Hematopoietic multipotent progenitor cell treated with erythropoietin and hydrocortisone succinate and interleukin-3 and kit ligand, for 4 days (in vitro differentiated cells): ENCODE data around the gene IFITM5.

ENCODE experiments used
- DNase-seq: peaks from one replicate; pipeline ENCODE4 v3.0.0-alpha.2; 2015

IFITM5 gene

GRCh38 chr11:282171-282570 lies 17.2 kb downstream of the IFITM5 start:
- DNase-seq: no peak

DNA sequence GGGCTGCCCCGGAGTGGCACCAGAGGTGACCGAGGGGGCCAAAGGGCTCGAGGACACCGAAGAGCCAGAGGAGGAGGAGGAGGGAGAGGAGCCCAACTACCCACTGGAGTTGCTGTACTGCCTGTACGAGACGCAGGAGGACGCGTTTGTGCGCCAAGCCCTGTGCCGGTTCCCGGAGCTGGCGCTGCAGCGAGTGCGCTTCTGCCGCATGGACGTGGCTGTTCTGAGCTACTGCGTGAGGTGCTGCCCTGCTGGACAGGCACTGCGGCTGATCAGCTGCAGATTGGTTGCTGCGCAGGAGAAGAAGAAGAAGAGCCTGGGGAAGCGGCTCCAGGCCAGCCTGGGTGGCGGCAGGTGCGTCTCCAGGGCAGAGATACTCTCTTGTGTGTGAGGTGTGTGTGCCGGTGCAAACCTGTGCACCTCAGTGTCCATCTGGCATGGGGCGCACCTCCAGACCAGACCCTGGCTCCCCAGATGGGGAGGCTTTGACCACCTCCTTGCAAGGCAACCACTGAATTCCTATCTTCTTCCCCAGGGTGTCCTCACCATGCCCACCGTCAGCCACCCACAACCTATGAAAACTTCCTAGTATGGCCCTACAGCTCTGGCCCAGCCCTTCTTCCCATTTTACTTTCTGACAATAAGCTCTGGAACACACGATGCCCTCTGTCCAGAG lies 17.7 kb downstream of the IFITM5 start:
- no peak for DNase-seq

DNA sequence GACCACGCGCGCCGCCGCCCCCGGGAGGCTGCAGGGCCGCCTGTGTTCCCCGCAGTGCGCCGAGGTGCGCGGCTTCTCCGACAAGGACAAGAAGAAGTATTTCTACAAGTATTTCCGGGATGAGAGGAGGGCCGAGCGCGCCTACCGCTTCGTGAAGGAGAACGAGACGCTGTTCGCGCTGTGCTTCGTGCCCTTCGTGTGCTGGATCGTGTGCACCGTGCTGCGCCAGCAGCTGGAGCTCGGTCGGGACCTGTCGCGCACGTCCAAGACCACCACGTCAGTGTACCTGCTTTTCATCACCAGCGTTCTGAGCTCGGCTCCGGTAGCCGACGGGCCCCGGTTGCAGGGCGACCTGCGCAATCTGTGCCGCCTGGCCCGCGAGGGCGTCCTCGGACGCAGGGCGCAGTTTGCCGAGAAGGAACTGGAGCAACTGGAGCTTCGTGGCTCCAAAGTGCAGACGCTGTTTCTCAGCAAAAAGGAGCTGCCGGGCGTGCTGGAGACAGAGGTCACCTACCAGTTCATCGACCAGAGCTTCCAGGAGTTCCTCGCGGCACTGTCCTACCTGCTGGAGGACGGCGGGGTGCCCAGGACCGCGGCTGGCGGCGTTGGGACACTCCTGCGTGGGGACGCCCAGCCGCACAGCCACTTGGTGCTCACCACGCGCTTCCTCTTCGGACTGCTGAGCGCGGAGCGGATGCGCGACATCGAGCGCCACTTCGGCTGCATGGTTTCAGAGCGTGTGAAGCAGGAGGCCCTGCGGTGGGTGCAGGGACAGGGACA lies 18.4 kb downstream of the IFITM5 start:
- peak; percentile 35 for DNase-seq

DNA sequence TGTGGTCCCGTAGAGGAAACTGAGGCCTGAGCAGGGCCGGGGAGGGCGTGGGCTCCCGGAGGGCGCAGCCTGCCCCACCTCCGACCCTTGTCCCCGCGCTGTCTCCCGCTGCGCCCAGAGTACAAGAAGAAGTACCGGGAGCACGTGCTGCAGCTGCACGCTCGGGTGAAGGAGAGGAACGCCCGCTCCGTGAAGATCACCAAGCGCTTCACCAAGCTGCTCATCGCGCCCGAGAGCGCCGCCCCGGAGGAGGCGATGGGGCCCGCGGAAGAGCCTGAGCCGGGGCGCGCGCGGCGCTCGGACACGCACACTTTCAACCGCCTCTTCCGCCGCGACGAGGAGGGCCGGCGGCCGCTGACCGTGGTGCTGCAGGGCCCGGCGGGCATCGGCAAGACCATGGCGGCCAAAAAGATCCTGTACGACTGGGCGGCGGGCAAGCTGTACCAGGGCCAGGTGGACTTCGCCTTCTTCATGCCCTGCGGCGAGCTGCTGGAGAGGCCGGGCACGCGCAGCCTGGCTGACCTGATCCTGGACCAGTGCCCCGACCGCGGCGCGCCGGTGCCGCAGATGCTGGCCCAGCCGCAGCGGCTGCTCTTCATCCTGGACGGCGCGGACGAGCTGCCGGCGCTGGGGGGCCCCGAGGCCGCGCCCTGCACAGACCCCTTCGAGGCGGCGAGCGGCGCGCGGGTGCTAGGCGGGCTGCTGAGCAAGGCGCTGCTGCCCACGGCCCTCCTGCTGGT lies 19.2 kb downstream of the IFITM5 start:
- DNase-seq: peak; percentile 74

DNA sequence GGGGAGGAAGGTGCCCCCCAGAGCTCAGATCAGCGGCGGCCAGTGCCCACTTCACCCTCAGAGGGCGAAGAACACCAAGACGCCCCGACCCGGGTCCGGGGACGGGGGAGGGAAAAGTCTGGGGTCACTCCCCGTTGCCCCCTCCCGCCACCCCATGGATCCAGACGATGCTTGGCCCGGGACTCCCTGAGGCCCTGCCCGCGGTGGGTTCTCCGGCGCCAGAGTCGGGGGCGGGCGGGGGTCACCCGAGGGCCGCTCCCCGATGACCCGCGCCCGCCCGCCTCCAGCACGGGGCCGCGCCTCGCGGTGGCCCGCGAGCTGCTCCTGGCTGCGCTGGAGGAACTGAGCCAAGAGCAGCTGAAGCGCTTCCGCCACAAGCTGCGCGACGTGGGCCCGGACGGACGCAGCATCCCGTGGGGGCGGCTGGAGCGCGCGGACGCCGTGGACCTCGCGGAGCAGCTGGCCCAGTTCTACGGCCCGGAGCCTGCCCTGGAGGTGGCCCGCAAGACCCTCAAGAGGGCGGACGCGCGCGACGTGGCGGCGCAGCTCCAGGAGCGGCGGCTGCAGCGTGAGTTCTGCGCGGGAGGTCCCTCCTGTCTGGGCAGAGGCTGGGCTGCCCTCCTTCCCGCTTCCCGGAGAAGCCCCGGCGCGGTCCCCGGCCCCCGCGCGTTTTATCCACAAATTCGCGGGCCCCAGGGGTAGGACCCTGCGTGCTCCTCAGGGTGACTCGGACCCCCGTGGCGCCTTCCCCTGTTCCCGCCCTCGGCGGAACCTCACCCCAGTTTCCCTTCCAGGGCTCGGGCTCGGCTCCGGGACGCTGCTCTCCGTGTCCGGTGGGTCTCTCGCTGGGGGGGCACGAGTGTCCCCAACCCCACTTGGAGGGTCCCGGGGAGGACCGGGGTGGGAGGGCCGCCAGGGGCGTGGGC lies 20.0 kb downstream of the IFITM5 start:
- DNase-seq: no peak

GRCh38 chr11:278001-278951 lies 21.1 kb downstream of the IFITM5 start, which contains the start of gene NLRP6:
Gene NLRP6 (plus strand): TSS chr11:278407. CDS start chr11:278570, 163 bp downstream.
- no peak for DNase-seq

DNA sequence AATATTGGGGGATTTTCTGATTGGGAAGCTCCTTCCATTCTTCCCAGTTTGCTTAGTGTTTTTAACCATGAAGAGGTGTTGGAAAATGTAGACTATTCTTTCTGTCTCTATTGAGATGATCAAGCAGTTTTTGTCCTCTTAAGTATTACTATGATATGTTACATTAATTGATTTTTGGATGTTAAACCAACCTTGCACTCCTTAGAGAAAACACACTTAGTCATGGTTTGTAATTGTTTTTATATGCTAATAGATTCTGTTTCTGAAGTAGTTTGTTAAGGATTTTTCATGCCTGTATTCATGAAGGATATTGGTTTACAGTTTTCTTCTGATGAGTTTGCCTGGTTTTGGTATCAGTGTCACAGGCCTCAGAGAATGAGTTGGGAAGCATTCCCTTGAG lies 23.1 kb downstream of the IFITM5 start:
- DNase-seq: no peak

DNA sequence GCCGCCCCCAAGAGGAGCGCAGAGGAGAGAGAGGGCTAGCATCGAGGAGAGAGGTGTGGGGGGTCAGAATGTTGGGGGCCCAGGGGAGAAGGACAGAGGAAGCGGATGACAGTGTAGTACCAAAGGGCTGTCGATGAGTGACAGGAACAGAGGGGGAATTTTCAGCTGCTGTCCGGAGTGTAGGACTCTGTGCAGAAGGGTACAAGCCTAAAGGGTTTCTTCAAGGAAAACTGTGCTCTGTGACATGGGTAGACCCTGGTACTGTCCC lies 26.5 kb downstream of the IFITM5 start:
- no peak for DNase-seq

- no peak for DNase-seq
Measured at GRCh38 chr11:272195-272930, 27.0 kb downstream of the IFITM5 start.

GRCh38 chr11:271319-271715 lies 28.0 kb downstream of the IFITM5 start:
- no peak for DNase-seq

DNA sequence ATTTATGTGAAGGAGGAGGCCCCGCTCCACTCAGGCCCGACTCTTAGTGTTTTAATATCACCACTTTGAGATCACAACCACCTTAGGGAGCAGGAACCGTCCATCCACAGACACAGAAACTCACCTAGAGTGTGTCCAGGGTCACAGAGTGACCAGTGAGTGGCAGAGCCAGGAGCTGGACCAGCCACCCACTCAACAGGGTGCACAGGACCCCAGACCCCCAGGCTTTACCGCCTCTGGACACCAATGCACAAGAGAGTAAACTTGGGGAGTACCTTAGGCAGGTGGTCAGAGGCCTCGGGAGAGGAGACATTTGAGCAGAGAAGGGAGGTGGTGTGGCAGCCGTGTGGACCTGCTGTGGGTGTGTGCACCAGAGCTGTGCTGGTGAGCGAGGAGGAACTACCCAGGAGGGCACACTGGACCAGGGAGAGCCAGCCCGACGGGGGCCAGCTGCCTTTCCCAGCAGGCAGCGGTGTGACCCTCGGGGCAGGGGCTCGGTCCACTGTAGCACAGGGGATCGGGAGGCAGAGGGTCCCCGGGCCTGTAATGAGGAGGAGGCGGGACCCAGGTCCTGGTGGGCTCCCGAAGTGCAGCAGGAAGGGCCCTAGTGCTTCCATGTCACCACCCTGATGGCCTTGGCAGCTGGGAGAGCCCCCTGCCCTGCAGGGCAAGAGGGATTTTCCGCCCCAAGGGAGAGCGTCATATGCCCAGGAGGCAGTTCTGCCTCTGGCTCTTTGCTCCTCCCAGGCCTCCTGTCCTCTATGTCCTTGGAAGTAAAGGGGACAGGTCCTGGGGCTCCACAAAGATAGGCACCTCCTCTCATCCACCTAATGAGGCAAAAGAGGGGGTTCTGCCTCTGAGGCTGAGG lies 28.6 kb downstream of the IFITM5 start:
- DNase-seq: no peak

GRCh38 chr11:269146-269890 lies 30.0 kb downstream of the IFITM5 start:
- peak; percentile 85 for DNase-seq

DNA sequence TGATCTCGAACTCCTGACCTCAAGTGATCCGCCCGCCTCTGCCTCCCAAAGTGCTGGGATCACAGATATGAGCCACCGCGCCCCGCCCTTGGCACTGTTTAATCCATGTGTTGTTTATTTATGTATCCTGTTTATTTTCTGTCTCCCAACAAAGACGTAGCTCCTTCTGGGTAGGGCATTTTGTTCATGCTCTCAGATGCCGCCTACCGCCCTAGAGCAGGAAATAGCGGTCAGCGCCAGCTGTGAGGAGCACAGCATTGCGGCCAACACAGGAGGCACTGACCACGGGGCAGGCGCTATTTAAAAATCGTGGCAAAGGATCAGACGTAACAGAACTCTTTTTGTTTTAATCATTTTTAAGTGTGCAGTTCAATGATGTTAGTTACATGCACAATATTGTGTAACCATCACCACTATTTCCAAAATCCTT lies 30.6 kb downstream of the IFITM5 start:
- peak; percentile 92 for DNase-seq

DNA sequence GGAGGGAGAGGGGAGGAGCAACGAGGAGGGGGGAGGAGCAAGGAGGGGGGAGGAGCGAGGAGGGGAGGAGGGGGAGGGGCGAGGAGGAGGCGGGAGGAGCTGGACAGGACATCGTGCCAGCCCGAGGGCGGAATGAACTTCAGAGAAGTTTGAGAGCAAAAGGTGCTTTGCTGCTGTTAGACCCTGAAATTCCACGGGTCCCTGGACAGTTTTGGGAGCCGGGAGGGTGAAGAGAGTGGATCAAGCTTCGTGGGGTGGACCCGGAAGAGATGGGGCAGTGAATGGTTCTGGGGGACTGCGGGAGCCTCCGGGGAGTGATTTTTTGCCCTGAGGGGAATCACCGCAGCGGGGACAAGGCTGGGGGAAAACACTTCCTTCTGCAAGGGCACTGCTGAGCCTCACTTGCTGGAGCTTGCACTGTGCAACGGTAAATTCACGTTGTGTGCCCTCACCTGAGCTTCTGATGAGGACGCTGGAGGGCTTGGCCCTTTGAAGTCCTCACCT lies 31.8 kb downstream of the IFITM5 start:
- DNase-seq: peak; percentile 78

DNA sequence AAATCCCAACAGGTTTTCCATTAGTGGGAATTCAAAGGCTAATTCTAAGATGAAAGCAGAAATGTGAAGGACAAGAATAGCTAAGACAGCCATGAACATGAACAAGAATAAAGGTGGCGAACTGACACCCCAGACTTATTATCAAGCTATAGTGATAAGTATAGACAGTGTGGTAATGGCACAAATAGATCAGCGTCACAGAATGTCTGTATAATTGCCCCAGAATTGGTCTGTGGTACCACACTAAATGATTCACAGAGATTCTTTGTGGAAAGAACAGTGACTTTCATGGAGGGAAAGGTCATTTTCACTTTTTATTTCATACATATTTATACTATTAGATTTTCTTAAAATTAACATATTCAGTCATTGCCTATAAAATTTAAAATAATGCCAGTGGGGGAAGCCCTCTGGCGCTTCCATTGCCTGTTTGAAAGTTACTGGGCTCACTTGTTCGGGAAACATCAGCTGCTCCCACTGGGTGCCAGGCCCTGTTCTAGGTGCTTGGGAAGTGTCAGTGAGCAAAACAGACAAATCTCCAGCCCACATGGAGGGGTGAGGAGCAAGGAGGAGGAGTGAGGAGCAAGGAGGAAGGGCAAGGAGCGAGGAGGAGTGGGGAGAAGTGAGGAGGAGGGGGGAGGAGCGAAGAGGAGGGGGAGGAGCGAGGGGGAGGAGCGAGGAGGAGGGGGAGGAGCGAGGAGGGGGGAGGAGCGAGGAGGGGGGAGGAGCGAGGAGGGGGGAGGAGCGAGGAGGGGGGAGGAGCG lies 32.5 kb downstream of the IFITM5 start:
- peak; percentile 39 for DNase-seq

DNA sequence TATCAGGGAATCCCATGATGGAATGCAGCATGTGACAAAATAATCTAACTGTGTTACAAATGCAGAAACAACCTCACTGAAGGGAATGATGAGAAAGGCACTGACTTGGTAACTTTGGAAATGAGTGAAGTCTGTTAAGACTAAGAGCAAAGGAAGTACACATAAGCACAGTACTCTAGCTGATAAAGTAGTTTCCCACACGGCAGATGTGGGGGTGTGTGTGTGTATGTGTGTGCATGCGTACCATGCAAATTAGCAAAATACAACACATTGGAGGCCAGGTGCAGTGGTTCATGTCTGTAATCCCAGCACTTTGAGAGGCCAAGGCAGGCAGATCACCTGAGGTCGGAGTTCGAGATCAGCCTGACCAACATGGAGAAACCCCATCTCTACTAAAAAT lies 37.7 kb downstream of the IFITM5 start:
- DNase-seq: no peak

- DNase-seq: no peak
Measured at GRCh38 chr11:259413-259812, 39.9 kb downstream of the IFITM5 start.
